Sciatic nerve (tissue), 2 donors: Measurements from ENCODE around the gene ZNF57. TPM values are rescaled to one million over a fixed set of nuclear protein-coding genes. Genes with fewer than 3 reads are reported as not detected.
"Not testable (repeated sequence)": the region's sequence is repeated elsewhere in the genome, so short reads cannot be mapped to it uniquely, and the experiment has no call there.

Source experiments
- ATAC-seq: fragments of 200-7000 bp; cut with Tn5 transposase; one replicate; pipeline ENCODE4 v1.9.1; 2020; ENCODE audit warnings: mild to moderate bottlenecking, moderate library complexity
- DNase-seq: peaks from one replicate; pipeline ENCODE4 v3.0.0-alpha.2; 2020; ENCODE audit warnings: low spot score
- intact Hi-C: fragments of 100-400 bp; cut with DNase I; formaldehyde crosslinking; loops from one replicate; pipeline ENCODE4 v1.14.2; 2022
- total RNA-seq: library from RNA; stranded (reverse); fragmentation: NEBNext Ultra II Directional; extraction: Animal tissue kit (Norgen Biotek cat#: 25700); gene quantifications from one replicate; pipeline ENCODE4 v1.2.1, GENCODE V29; 2021
- donor health status: DM: no; HTN: no; CAD: no.
- donor health status: DM: no; HTN: no; CAD: no.

The ZNF57 gene
- total RNA-seq, 1 donor from 2014 or later = 3.1 TPM

- DNase-seq = no peak
- ATAC-seq = peak; percentile 56
- intact Hi-C loops = no loop called here
Measured at GRCh38 chr19:2888731-2889224, 11.9 kb upstream of the ZNF57 start.

- ATAC-seq, intact Hi-C loops, DNase-seq: not testable (repeated sequence)
Measured at GRCh38 chr19:2890531-2890930, 10.2 kb upstream of the ZNF57 start.

DNA sequence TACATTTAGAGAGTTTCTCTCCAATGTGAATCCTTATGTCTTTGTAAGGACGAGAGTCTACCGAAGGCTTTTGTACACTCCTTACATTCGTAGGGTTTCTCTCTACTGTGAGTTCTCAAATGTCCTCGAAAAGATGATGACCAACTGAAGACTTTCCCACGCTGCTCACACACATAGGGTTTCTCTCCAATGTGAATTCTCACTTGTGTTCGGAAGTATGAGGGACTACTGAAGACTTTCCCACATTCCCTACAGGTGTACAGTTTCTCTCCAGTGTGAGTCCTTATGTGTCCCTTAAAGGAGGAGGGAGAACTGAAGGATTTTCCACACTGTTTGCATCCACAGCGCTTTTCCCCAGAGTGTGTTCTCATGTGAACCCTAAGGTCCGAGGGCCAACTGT is 4.0 kb upstream of the ZNF57 start:
- ATAC-seq (no peak), DNase-seq (no peak)
- intact Hi-C loops = no loop called here

GRCh38 chr19:2902590-2903218 is 2.0 kb downstream of the ZNF57 start:
- no peak for ATAC-seq
- no peak for DNase-seq
- intact Hi-C loops = no loop called here

- intact Hi-C loops, DNase-seq, ATAC-seq: not testable (repeated sequence)
Measured at GRCh38 chr19:2903326-2903725, 2.6 kb downstream of the ZNF57 start.

DNA sequence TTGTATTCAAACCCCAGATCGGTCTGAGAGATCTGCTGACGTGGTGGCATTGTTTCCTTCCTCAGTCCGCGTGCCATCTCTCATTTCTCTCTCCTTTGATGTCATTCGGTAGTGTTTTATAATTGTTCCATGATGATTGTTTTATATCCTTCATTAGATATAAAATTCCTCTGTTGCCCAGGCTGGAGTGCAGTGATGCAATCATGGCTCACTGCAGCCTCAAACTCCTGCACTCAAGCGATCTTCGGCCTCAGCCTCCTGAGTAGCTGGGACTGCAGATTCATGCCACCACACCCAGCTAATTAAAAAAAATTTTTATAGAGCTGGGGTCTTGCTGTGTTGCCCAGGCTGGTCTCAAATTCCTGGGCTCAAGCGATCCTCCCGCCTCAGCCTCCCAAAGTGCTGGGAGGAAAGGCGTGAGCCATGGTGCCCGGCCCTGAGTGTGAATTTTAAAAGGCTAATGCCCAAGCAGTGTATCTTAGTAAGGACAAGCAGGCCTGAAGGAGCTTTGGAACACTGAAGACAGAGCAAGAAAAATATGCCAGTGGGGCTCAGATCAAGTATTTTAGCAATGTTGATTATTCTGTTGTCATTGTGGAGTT is 5.3 kb downstream of the ZNF57 start:
- ATAC-seq = no peak
- intact Hi-C loops = no loop called here
- no peak for DNase-seq

- DNase-seq (no peak), ATAC-seq (no peak)
- intact Hi-C loops = no loop called here
Measured at GRCh38 chr19:2906631-2907195, 6.0 kb downstream of the ZNF57 start.

GRCh38 chr19:2912306-2912705 is 11.6 kb downstream of the ZNF57 start:
- intact Hi-C loops = no loop called here
- ATAC-seq = no peak
- DNase-seq = no peak

GRCh38 chr19:2917275-2918184 is 16.8 kb downstream of the ZNF57 start:
- intact Hi-C loops = no loop called here
- DNase-seq (no peak), ATAC-seq (no peak)

DNA sequence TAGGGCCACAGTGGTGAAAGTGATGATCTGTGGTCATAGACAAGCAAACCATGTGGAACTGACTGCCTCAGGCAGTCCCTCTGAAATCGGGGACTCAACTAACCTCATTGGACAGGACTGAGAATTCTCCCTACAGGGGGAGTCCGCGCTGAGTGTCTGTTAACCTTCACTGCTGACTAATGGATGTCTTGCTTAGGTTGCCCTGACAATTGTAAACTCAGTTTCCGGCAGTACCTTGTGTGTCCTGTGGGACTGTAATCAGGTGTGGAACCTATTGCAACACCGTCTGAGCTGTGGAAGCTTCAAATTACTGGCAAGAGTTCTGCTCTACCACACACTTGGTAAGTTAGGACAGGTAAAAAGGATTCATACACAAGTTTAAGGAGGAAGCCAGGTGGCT is 22.3 kb downstream of the ZNF57 start:
- intact Hi-C loops = no loop called here
- ATAC-seq (no peak), DNase-seq (no peak)

GRCh38 chr19:2923510-2923909 is 22.8 kb downstream of the ZNF57 start:
- peak; percentile 56 for ATAC-seq
- DNase-seq = no peak
- intact Hi-C loops = no loop called here

DNA sequence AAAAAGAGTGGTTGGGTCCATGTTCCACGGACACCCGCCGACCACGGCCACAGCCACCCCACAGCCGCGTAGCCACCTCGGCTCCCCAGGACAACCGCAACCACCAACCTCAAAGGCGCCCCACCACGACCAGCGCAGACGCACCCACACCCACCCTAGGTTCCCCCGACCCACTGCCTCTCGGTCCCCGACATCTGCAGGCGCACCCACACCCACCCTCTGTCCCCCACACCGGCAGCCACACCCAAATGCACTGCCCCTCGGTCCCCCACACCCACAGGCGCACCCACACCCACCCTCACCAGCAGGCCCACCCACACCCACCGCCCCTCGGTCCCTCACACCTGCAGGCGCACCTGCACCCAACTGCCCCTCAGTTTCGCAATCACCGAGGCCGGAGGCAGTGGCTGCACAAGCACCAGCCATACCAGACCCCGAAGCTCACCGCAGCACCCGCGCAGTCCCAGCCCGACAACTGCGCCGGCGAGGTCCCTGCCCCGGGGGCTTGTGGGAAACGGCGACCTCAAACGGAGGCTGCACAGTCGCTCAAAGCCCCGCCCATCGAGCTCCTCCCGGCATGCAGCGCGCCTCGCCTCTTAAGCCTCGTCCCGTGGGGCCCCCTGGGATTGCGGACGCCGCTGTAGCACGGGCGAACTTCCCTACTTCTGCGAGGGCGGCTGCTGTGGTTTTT is 25.8 kb downstream of the ZNF57 start:
- intact Hi-C loops = no loop called here
- no peak for DNase-seq

GRCh38 chr19:2927032-2927430 is 26.3 kb downstream of the ZNF57 start:
- DNase-seq (no peak), ATAC-seq (no peak)
- intact Hi-C loops = no loop called here

More for the DNA sequence above, 25.8 kb downstream of the ZNF57 start:
- no peak for ATAC-seq

DNA sequence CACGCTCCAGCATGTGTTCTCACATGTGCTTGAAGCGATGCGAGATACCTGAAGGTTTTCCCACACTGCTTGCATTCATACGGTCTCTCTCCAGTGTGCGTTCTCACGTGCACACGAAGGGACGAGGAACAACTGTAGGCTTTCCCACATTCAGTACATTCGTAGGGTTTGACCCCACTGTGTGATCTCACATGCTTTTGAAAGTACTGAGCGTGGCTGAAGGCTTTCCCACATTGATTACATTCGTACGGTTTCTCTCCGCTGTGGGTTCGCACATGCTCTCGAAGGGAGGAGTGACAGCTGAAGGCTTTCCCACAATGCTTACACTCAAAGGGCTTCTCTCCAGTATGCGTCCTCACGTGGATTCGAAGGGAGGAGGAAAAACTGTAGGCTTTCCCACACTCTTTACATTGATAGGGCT is 32.8 kb downstream of the ZNF57 start:
- DNase-seq = no peak
- intact Hi-C loops = no loop called here
- no peak for ATAC-seq

DNA sequence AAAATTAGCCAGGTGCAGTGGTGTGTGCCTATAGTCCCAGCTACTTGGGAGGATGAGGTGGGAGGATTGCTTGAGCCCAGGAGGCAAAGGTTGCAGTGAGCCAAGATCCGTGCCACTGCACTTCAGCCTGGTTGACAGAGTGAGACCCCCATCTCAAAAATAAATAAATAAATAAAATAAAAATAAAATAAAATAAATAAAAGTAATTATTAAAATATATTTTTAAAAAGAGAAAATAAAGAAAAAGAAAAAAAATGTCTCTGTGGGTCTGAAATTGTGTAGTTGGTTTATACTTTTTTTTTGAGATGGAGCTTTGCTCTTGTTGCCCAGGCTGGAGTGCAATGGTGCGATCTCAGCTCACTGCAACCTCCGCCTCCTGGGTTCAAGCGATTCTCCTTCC is 35.1 kb downstream of the ZNF57 start:
- intact Hi-C loops, DNase-seq, ATAC-seq: not testable (repeated sequence)

DNA sequence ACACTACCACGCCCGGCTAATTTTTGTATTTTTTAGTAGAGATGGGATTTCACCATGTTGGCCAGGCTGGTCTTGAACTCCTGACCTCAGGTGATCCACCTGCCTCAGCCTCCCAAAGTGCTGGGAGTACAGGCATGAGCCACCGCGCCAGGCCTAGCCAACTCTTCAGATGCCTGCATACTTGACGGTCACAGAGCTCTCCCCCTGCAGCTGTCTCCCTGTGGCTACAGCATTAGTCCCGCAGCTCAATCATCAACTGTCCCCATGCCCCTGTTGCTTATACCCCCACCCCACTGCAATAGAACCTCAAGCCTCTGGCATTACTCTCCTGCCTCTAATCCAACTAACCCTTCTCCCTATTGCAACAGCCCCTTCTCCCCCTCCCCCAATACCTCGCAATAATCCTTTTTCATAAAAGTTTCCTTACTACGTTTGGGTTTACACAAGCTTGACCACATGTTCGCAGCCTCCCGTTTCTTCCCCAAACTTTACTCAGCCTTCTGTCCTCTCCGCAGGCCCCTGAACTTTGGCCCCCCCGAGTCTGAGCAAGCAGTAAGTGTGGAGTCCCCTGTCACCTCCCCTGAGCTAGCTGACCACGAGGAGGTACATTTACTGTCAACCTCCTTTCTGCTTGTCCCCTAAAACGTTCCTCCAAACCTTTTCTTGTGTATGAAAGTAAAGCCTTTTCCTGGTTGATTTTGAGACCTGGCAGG is 42.4 kb downstream of the ZNF57 start:
- intact Hi-C loops = no loop called here
- DNase-seq (no peak), ATAC-seq (no peak)

GRCh38 chr19:2944403-2944774 is 43.7 kb downstream of the ZNF57 start:
- DNase-seq (no peak), ATAC-seq (no peak)
- intact Hi-C loops = no loop called here

DNA sequence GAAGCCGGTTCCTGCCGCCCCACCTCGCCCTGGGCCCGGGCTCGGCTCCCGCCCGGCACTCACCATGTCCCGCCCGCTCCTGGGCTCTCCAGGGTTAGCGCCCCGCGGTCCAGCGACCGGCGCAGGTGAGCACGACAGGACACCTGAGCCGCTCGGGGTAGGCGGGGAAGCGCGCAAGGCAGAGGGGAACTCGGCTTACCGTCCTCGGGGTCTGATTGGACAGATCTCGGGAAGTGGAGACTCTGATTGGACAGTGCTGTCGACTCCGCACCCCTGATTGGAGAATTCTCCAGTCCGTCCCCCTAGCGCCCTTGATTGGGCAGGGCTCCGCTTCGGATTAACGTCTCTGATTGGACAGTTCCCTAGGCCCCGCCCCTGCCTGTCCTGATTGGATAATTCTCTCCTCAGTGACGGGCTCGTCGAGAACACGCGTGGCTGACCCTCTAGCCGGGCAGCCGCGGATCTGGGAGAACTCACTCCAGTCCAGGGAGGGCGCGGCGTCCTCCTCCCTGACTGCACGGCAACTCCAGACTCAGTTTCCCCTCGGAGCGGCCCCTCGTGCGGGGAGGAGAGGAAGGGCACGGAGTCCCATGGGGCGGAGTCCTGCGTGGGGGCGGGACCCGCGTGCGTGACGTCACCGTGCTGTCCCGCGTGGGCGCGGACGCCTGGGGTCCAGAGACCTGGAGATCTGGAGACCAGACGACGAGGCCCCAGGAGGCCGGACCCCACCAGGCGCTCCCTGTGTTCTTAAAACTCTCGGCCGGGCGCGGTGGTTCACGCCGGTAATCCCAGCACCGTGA is 44.2 kb downstream of the ZNF57 start, which contains the start of gene ZNF77:
TSS of gene ZNF77 (minus strand) at position 197 of the 800 bp plus-strand sequence. CDS start at position 66, 131 bp downstream.
- DNase-seq (peak; percentile 100), ATAC-seq (peak; percentile 99)
- intact Hi-C loops = no loop called here
